SK-N-SH treated with all-trans-retinoic acid at 6 μM for 48 hours (cell line): ENCODE measurements around the gene SESN3.

Source experiments
- ARNTL ChIP-seq: fragments of 450-650 bp; formaldehyde crosslinking; IDR thresholded peaks from 2 replicates; pipeline ENCODE4 v1.5.0; 2020; ENCODE audit warnings: low read depth, mild to moderate bottlenecking, moderate library complexity, borderline replicate concordance
- OSR1 ChIP-seq: fragments of 250-450 bp; sonication (Bioruptor Pico); IDR thresholded peaks from 2 replicates; pipeline ENCODE4 v1.8.0; 2022; ENCODE audit warnings: moderate library complexity, mild to moderate bottlenecking, inconsistent platforms
- ZFP30 ChIP-seq: fragments of 450-650 bp; formaldehyde crosslinking; IDR thresholded peaks from 2 replicates; pipeline ENCODE4 v1.5.0; 2022; ENCODE audit warnings: mild to moderate bottlenecking, moderate library complexity
- ZNF565 ChIP-seq: fragments of 450-650 bp; formaldehyde crosslinking; conservative IDR thresholded peaks from 2 replicates; pipeline ENCODE4 v1.5.0; 2020; ENCODE audit warnings: low read depth, mild to moderate bottlenecking, moderate library complexity
- ZNF70 ChIP-seq: fragments of 450-650 bp; formaldehyde crosslinking; IDR thresholded peaks from 2 replicates; pipeline ENCODE4 v1.5.0; 2020; ENCODE audit warnings: mild to moderate bottlenecking, moderate library complexity
- TF ChIP-seq, protein P1 (sequence below): fragments of 250-450 bp; sonication (Bioruptor Pico); IDR thresholded peaks from 2 replicates; pipeline ENCODE4 v1.5.1; 2020; ENCODE audit warnings: low read depth, mild to moderate bottlenecking, moderate library complexity
- TF ChIP-seq, protein P2 (sequence below): fragments of 250-450 bp; sonication (Bioruptor Pico); IDR thresholded peaks from 2 replicates; pipeline ENCODE4 v1.8.0; 2020; ENCODE audit warnings: mild to moderate bottlenecking, moderate library complexity, borderline replicate concordance
- TF ChIP-seq, protein P3 (sequence below): fragments of 250-450 bp; sonication (Bioruptor Pico); IDR thresholded peaks from 2 replicates; pipeline ENCODE4 v1.5.1; 2021; ENCODE audit warnings: mild to moderate bottlenecking, moderate library complexity

DNA sequence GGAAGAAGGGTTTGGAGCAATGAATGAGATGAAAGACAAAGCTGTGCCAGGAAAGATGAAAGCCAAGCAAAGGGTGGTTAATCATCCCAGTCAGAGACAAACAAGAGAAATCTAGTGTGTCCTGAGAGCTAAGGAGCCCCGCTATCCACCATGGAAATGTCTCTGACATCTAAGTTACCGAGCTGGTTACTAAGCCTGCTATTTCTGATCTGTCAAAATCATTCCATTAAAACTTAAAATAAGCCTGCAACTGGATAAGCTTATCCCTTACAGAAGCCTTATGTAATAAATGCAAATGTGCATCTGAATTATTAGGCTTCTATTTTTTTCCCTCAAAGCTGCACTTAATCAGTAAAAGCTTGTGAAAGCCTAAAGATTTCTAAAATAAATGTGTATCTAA, 22.1 kb upstream of the SESN3 start:
- TF ChIP-seq ZNF70: no peak
- no peak for TF ChIP-seq ZFP30
- TF ChIP-seq OSR1: no peak
- TF ChIP-seq, protein P1, sequence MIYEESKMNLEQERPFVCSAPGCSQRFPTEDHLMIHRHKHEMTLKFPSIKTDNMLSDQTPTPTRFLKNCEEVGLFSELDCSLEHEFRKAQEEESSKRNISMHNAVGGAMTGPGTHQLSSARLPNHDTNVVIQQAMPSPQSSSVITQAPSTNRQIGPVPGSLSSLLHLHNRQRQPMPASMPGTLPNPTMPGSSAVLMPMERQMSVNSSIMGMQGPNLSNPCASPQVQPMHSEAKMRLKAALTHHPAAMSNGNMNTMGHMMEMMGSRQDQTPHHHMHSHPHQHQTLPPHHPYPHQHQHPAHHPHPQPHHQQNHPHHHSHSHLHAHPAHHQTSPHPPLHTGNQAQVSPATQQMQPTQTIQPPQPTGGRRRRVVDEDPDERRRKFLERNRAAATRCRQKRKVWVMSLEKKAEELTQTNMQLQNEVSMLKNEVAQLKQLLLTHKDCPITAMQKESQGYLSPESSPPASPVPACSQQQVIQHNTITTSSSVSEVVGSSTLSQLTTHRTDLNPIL (CRISPR knock-in tag): no peak
- TF ChIP-seq, protein P2, sequence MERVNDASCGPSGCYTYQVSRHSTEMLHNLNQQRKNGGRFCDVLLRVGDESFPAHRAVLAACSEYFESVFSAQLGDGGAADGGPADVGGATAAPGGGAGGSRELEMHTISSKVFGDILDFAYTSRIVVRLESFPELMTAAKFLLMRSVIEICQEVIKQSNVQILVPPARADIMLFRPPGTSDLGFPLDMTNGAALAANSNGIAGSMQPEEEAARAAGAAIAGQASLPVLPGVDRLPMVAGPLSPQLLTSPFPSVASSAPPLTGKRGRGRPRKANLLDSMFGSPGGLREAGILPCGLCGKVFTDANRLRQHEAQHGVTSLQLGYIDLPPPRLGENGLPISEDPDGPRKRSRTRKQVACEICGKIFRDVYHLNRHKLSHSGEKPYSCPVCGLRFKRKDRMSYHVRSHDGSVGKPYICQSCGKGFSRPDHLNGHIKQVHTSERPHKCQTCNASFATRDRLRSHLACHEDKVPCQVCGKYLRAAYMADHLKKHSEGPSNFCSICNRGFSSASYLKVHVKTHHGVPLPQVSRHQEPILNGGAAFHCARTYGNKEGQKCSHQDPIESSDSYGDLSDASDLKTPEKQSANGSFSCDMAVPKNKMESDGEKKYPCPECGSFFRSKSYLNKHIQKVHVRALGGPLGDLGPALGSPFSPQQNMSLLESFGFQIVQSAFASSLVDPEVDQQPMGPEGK: no peak
- no peak for TF ChIP-seq ZNF565 (CRISPR knock-in tag)
- TF ChIP-seq, protein P3, sequence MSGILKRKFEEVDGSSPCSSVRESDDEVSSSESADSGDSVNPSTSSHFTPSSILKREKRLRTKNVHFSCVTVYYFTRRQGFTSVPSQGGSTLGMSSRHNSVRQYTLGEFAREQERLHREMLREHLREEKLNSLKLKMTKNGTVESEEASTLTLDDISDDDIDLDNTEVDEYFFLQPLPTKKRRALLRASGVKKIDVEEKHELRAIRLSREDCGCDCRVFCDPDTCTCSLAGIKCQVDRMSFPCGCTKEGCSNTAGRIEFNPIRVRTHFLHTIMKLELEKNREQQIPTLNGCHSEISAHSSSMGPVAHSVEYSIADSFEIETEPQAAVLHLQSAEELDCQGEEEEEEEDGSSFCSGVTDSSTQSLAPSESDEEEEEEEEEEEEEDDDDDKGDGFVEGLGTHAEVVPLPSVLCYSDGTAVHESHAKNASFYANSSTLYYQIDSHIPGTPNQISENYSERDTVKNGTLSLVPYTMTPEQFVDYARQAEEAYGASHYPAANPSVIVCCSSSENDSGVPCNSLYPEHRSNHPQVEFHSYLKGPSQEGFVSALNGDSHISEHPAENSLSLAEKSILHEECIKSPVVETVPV (CRISPR knock-in tag): no peak
- TF ChIP-seq ARNTL: no peak
